Sigmoid colon (tissue), 4 donors: ENCODE measurements around the gene SLC7A8.

Experiments used
- POLR2A ChIP-seq, 2 donors: fragments of 450-650 bp; IDR thresholded peaks; one replicate each; pipeline ENCODE4 v1.6.1; 2016; ENCODE audit warnings: antibody characterized with exemption in 2 of 2, mild to moderate bottlenecking in 2 of 2, moderate library complexity in 2 of 2
- POLR2AphosphoS5 ChIP-seq, 4 donors: sonication (generic); formaldehyde crosslinking; IDR thresholded peaks; one replicate each; pipeline ENCODE4 v1.6.1; 2017; ENCODE audit warnings: antibody characterized with exemption in 4 of 4
- TF ChIP-seq, protein P1 (sequence below), 4 experiments: fragments of 450-650 bp in 3 of 4; fragments of 200-600 bp in 1 of 4; IDR thresholded peaks; one replicate each; pipeline ENCODE4 v1.5.1; 2016 to 2019; ENCODE audit warnings: antibody characterized with exemption in 4 of 4, mild to moderate bottlenecking in 3 of 4, moderate library complexity in 2 of 4

DNA sequence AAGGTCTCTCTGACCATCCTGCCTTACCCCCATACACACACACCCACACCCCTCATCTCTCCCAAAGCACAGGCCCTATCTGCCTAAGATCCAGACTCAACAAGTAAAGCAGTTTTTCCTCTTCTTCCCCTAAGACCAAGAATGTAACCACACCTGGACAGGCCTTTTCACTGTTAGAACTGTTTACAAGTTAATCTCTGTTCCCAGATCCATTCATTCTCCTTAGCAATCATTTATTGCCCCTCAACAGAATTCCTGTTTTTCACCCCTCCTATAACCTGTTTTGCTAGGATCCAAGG lies 76.8 kb downstream of the SLC7A8 start:
- TF ChIP-seq POLR2A (IDR thresholded peaks at IDR 0.05), result no peak
- TF ChIP-seq, protein P1, sequence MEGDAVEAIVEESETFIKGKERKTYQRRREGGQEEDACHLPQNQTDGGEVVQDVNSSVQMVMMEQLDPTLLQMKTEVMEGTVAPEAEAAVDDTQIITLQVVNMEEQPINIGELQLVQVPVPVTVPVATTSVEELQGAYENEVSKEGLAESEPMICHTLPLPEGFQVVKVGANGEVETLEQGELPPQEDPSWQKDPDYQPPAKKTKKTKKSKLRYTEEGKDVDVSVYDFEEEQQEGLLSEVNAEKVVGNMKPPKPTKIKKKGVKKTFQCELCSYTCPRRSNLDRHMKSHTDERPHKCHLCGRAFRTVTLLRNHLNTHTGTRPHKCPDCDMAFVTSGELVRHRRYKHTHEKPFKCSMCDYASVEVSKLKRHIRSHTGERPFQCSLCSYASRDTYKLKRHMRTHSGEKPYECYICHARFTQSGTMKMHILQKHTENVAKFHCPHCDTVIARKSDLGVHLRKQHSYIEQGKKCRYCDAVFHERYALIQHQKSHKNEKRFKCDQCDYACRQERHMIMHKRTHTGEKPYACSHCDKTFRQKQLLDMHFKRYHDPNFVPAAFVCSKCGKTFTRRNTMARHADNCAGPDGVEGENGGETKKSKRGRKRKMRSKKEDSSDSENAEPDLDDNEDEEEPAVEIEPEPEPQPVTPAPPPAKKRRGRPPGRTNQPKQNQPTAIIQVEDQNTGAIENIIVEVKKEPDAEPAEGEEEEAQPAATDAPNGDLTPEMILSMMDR (IDR thresholded peaks at IDR 0.05), result no peak
- TF ChIP-seq POLR2AphosphoS5 (IDR thresholded peaks at IDR 0.05), result no peak
